HepG2 (cell line): ENCODE data around the gene SLC22A31. TPM values are rescaled to one million over a fixed set of nuclear protein-coding genes. Genes with fewer than 3 reads are reported as not detected.

Experiments used
- AGO2 ChIP-seq: fragments of 200-400 bp; formaldehyde crosslinking; optimal IDR thresholded peaks from 2 replicates; pipeline ENCODE3; 2017; ENCODE audit warnings: mild to moderate bottlenecking, low read depth, low read length, moderate library complexity
- BRCA1 ChIP-seq: sonication (generic); formaldehyde crosslinking; IDR thresholded peaks from 2 replicates; pipeline ENCODE4 v1.4.0; 2020; ENCODE audit warnings: missing genetic modification reagents
- HOXD1 ChIP-seq: sonication (generic); formaldehyde crosslinking; IDR thresholded peaks from 2 replicates; pipeline ENCODE4 v1.5.0; 2020; ENCODE audit warnings: missing genetic modification reagents
- MAFK ChIP-seq, 2 experiments: IDR thresholded peaks in 1 of 2; conservative IDR thresholded peaks in 1 of 2; 2 replicates each; pipeline ENCODE4 v1.6.1; 2011; ENCODE audit warnings: improper control_type of control experiment in 2 of 2, low read length in 2 of 2
- MBD4 ChIP-seq: IDR thresholded peaks from 2 replicates; pipeline ENCODE4 v1.6.1; 2012; ENCODE audit warnings: low read length, inconsistent platforms, borderline replicate concordance
- MIER3 ChIP-seq: IDR thresholded peaks from 2 replicates; pipeline ENCODE4 v1.6.1; 2016; ENCODE audit warnings: missing compliant biosample characterization, borderline replicate concordance
- NCOA2 ChIP-seq: sonication (generic); formaldehyde crosslinking; IDR thresholded peaks from 2 replicates; pipeline ENCODE4 v1.8.0; 2022; ENCODE audit warnings: inconsistent platforms
- ONECUT2 ChIP-seq: sonication (generic); formaldehyde crosslinking; IDR thresholded peaks from 2 replicates; pipeline ENCODE4 v1.4.0; 2020; ENCODE audit warnings: missing genetic modification reagents
- SIN3A ChIP-seq: IDR thresholded peaks from 2 replicates; pipeline ENCODE4 v1.6.1; 2011; ENCODE audit warnings: low read depth, mild to moderate bottlenecking, control low read depth, low read length, borderline replicate concordance
- SOX5 ChIP-seq: IDR thresholded peaks from 2 replicates; pipeline ENCODE4 v1.6.1; 2016; ENCODE audit warnings: borderline replicate concordance
- THYN1 ChIP-seq: sonication (generic); formaldehyde crosslinking; IDR thresholded peaks from 2 replicates; pipeline ENCODE4 v1.8.1; 2023; ENCODE audit warnings: low read depth, mild to moderate bottlenecking, moderate library complexity, missing genetic modification reagents, borderline replicate concordance
- TRIM24 ChIP-seq: sonication (generic); formaldehyde crosslinking; IDR thresholded peaks from 2 replicates; pipeline ENCODE4 v1.8.0; 2022; ENCODE audit warnings: mild to moderate bottlenecking, missing genetic modification reagents
- ZC3H13 ChIP-seq: sonication (generic); formaldehyde crosslinking; IDR thresholded peaks from 2 replicates; pipeline ENCODE4 v1.8.1; 2023; ENCODE audit warnings: mild to moderate bottlenecking, missing genetic modification reagents, moderate library complexity
- ZMYM4 ChIP-seq: sonication (generic); formaldehyde crosslinking; IDR thresholded peaks from 2 replicates; pipeline ENCODE4 v1.8.1; 2023; ENCODE audit warnings: mild to moderate bottlenecking, missing genetic modification reagents
- ZNF44 ChIP-seq: sonication (generic); formaldehyde crosslinking; IDR thresholded peaks from 2 replicates; pipeline ENCODE4 v1.5.1; 2020; ENCODE audit warnings: mild to moderate bottlenecking, missing genetic modification reagents
- ZNF496 ChIP-seq: sonication (generic); formaldehyde crosslinking; IDR thresholded peaks from 2 replicates; pipeline ENCODE4 v1.8.1; 2023; ENCODE audit warnings: mild to moderate bottlenecking, moderate library complexity, missing genetic modification reagents; ENCODE audit not compliant: insufficient replicate concordance
- ZNF564 ChIP-seq: sonication (generic); formaldehyde crosslinking; IDR thresholded peaks from 2 replicates; pipeline ENCODE4 v1.8.1; 2023; ENCODE audit warnings: mild to moderate bottlenecking, missing genetic modification reagents
- polyA plus RNA-seq, 8 experiments: library from polyadenylated mRNA; depleted of rRNA in 3 of 8; stranded (reverse) in 7 of 8; unstranded in 1 of 8; fragments of >200 nt; fragmentation: Illumina TruSeq in 4 of 8; extraction: Trizol in 4 of 8; gene quantifications; 2 replicates each; pipeline versions ENCODE4 v1.2.1 to v1.2.3, GENCODE V29; 2011 to 2016; ENCODE audit warnings: low read depth in 4 of 8, missing spikeins in 1 of 8, mixed read lengths in 1 of 8; ENCODE audit not compliant: insufficient read depth in 1 of 8
- total RNA-seq, 5 experiments: library from RNA; depleted of rRNA; stranded (reverse); fragments of >200 nt; fragmentation: Illumina TruSeq; extraction: Trizol; gene quantifications; 2 replicates each; pipeline ENCODE4 v1.2.3, GENCODE V29; 2016; ENCODE audit warnings: low read depth in 1 of 5
- TF ChIP-seq, protein P1 (sequence below): sonication (generic); formaldehyde crosslinking; IDR thresholded peaks from 2 replicates; pipeline ENCODE4 v1.4.0; 2020; ENCODE audit warnings: missing genetic modification reagents, borderline replicate concordance
- TF ChIP-seq, protein P2 (sequence below): sonication (generic); formaldehyde crosslinking; IDR thresholded peaks from 2 replicates; pipeline ENCODE4 v1.8.0; 2022; ENCODE audit warnings: low read depth, missing genetic modification reagents
- TF ChIP-seq, protein P3 (sequence below): sonication (generic); formaldehyde crosslinking; IDR thresholded peaks from 2 replicates; pipeline ENCODE4 v1.4.0; 2020; ENCODE audit warnings: missing genetic modification reagents
- TF ChIP-seq, protein P4 (sequence below): sonication (generic); formaldehyde crosslinking; IDR thresholded peaks from 2 replicates; pipeline ENCODE4 v1.8.1; 2022; ENCODE audit warnings: low read depth, mild to moderate bottlenecking, missing genetic modification reagents

SLC22A31 gene
- total and polyA plus RNA-seq, 2 of the 13 experiments (the other 11 are each of a cell fraction or from before 2014, with no cell fraction given) = 67.3 to 83.3 TPM

DNA sequence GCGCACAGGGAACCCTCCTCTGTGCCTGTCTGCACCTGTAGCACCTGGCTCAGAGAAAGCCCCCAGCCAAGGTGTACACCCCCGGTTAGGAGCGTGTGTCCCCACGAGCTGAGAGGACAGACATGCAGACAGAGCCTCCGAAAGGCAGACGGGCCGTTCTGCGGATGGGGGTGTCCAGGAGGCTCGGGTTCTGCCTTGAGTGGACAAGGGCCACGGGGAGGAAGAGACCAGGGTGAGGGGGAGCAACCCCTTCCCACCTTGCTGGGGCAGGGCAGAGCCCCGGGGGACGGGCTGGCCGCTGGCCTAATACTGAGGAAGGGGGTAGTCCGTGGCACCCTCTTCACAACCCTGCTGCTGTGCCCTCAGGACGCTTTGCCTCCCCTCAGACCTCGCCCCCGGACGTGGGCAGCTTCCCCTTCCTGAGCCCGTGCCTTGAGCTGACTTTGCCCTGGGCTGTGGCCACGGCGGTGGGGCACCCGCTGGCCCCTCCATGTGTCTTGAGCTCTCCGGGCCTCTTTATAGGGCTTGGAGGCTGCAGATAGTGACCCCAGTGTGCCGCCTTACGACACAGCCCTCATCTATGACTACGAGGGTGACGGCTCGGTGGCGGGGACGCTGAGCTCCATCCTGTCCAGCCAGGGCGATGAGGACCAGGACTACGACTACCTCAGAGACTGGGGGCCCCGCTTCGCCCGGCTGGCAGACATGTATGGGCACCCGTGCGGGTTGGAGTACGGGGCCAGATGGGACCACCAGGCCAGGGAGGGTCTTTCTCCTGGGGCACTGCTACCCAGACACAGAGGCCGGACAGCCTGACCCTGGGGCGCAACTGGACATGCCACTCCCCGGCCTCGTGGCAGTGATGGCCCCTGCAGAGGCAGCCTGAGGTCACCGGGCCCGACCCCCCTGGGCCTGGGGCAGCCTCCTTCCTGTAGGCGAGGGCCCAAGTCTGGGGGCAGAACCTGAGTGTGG is 5.7 kb downstream of the SLC22A31 start (continued):
- TF ChIP-seq, protein P1, sequence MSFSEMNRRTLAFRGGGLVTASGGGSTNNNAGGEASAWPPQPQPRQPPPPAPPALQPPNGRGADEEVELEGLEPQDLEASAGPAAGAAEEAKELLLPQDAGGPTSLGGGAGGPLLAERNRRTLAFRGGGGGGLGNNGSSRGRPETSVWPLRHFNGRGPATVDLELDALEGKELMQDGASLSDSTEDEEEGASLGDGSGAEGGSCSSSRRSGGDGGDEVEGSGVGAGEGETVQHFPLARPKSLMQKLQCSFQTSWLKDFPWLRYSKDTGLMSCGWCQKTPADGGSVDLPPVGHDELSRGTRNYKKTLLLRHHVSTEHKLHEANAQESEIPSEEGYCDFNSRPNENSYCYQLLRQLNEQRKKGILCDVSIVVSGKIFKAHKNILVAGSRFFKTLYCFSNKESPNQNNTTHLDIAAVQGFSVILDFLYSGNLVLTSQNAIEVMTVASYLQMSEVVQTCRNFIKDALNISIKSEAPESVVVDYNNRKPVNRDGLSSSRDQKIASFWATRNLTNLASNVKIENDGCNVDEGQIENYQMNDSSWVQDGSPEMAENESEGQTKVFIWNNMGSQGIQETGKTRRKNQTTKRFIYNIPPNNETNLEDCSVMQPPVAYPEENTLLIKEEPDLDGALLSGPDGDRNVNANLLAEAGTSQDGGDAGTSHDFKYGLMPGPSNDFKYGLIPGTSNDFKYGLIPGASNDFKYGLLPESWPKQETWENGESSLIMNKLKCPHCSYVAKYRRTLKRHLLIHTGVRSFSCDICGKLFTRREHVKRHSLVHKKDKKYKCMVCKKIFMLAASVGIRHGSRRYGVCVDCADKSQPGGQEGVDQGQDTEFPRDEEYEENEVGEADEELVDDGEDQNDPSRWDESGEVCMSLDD (CRISPR knock-in tag) = no peak
- TF ChIP-seq ZNF44 (CRISPR knock-in tag) = no peak
- no peak for TF ChIP-seq MIER3
- TF ChIP-seq TRIM24 (CRISPR knock-in tag) = no peak
- TF ChIP-seq SIN3A = no peak
- no peak for TF ChIP-seq BRCA1 (CRISPR knock-in tag)
- TF ChIP-seq, protein P2, sequence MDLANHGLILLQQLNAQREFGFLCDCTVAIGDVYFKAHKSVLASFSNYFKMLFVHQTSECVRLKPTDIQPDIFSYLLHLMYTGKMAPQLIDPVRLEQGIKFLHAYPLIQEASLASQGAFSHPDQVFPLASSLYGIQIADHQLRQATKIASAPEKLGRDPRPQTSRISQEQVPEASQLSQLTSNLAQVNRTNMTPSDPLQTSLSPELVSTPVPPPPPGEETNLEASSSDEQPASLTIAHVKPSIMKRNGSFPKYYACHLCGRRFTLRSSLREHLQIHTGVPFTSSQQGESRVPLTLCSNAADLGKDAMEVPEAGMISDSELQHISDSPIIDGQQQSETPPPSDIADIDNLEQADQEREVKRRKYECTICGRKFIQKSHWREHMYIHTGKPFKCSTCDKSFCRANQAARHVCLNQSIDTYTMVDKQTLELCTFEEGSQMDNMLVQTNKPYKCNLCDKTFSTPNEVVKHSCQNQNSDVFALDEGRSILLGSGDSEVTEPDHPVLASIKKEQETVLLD (CRISPR knock-in tag) = no peak
- no peak for TF ChIP-seq MBD4
- no peak for TF ChIP-seq HOXD1
- TF ChIP-seq, protein P3, sequence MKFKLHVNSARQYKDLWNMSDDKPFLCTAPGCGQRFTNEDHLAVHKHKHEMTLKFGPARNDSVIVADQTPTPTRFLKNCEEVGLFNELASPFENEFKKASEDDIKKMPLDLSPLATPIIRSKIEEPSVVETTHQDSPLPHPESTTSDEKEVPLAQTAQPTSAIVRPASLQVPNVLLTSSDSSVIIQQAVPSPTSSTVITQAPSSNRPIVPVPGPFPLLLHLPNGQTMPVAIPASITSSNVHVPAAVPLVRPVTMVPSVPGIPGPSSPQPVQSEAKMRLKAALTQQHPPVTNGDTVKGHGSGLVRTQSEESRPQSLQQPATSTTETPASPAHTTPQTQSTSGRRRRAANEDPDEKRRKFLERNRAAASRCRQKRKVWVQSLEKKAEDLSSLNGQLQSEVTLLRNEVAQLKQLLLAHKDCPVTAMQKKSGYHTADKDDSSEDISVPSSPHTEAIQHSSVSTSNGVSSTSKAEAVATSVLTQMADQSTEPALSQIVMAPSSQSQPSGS (CRISPR knock-in tag) = no peak
- no peak for TF ChIP-seq MAFK (conservative IDR thresholded peaks at IDR 0.05 in 1 of 2, IDR thresholded peaks at IDR 0.05 in 1 of 2; ENCODE audit: low read length in 2 of 2)
- TF ChIP-seq, protein P4, sequence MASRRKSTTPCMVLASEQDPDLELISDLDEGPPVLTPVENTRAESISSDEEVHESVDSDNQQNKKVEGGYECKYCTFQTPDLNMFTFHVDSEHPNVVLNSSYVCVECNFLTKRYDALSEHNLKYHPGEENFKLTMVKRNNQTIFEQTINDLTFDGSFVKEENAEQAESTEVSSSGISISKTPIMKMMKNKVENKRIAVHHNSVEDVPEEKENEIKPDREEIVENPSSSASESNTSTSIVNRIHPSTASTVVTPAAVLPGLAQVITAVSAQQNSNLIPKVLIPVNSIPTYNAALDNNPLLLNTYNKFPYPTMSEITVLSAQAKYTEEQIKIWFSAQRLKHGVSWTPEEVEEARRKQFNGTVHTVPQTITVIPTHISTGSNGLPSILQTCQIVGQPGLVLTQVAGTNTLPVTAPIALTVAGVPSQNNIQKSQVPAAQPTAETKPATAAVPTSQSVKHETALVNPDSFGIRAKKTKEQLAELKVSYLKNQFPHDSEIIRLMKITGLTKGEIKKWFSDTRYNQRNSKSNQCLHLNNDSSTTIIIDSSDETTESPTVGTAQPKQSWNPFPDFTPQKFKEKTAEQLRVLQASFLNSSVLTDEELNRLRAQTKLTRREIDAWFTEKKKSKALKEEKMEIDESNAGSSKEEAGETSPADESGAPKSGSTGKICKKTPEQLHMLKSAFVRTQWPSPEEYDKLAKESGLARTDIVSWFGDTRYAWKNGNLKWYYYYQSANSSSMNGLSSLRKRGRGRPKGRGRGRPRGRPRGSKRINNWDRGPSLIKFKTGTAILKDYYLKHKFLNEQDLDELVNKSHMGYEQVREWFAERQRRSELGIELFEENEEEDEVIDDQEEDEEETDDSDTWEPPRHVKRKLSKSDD = 0 out of 2 replicates have a peak, but pooled peaks have one; percentile 61
- no peak for TF ChIP-seq ONECUT2 (CRISPR knock-in tag)
- peak; percentile 37; the same call in 1 of the 2 replicates for TF ChIP-seq ZC3H13 (CRISPR knock-in tag)
- peak; percentile 95 for TF ChIP-seq AGO2
- no peak for TF ChIP-seq ZNF564 (CRISPR knock-in tag)
- TF ChIP-seq SOX5 (CRISPR knock-in tag) = no peak
- no peak for TF ChIP-seq THYN1 (CRISPR knock-in tag)
- TF ChIP-seq ZNF496 (CRISPR knock-in tag) = no peak
- TF ChIP-seq NCOA2 (CRISPR knock-in tag) = no peak
- no peak for TF ChIP-seq ZMYM4 (CRISPR knock-in tag)
